Measurements from ENCODE around the gene TMEM267.
"Not testable (repeated sequence)": the region's sequence is repeated elsewhere in the genome, so short reads cannot be mapped to it uniquely, and the experiment has no call there.

Gene TMEM267

GRCh38 chr5:43412644-43413043 is 71.0 kb downstream of the TMEM267 start:
- DNase-seq (ENCODE audit: low spot score): no peak
- TF ChIP-seq, protein P1, sequence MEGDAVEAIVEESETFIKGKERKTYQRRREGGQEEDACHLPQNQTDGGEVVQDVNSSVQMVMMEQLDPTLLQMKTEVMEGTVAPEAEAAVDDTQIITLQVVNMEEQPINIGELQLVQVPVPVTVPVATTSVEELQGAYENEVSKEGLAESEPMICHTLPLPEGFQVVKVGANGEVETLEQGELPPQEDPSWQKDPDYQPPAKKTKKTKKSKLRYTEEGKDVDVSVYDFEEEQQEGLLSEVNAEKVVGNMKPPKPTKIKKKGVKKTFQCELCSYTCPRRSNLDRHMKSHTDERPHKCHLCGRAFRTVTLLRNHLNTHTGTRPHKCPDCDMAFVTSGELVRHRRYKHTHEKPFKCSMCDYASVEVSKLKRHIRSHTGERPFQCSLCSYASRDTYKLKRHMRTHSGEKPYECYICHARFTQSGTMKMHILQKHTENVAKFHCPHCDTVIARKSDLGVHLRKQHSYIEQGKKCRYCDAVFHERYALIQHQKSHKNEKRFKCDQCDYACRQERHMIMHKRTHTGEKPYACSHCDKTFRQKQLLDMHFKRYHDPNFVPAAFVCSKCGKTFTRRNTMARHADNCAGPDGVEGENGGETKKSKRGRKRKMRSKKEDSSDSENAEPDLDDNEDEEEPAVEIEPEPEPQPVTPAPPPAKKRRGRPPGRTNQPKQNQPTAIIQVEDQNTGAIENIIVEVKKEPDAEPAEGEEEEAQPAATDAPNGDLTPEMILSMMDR (IDR thresholded peaks at IDR 0.05; ENCODE audit: extremely low read depth, missing control alignments): no peak

DNA sequence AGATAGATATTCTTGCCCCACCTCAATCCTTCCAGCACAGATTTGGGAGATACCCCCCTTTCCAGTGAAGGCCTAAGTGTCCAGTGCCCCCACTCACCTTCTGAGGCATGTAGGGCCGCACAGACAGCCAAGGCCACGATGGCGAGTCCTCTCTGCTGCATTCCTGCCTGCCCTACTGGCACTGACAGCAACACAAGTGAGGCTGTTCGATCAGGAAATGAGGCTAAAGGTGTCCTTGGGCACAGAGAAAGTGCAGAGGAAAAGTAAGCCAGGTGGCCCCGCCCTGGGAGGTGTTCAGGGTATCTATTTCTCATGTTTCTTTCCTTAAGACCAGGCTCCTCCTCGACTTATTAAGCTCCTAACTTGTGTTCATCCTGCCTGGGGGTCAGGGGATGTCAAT is 71.5 kb downstream of the TMEM267 start, which contains the start of gene CCL28:
CCL28 (minus strand) TSS at position 236 of the 400 bp plus-strand sequence; CDS start at position 161, 75 bp downstream.
- no peak for DNase-seq (ENCODE audit: low spot score)
- TF ChIP-seq, protein P1 (IDR thresholded peaks at IDR 0.05; ENCODE audit: extremely low read depth, missing control alignments): no peak

DNA sequence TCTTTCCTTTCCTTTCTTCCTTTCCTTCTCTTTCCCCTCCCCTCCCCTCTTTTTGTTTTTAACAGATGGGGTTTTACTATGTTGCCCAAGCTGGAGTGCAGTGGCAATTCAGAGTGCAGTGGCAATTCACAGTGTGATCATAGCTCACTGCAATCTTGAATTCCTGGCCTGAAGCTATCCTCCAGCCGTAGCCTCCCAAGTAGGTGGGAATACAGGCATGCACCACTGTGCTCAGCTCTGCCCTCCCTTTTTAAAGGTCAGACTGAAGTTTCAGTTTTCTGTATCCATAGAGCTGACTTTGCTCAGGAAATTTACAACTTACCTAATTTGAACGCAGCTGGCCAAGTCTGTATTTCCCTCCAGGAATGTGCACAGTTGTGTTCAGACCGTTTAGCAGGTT is 72.2 kb downstream of the TMEM267 start:
- no peak for DNase-seq (ENCODE audit: low spot score)

DNA sequence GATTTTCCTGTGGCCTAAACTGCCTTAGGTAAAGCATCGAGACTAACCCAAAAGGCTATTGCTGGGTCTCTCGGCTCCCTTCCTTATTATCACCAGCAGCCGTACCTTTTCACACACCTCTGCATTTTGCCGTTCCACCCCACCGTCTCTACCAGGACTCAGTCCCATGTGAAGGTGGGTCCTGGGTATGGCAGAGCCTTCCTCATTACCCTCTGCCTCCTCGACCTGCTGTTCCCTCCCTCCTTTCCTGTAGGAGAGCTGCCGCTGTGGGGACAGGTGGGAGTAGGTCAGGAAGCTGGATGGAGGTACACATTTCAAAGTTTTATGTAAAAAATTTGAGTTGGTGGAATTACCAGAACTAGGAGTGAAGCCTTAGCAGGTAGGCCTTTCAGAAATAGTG is 73.3 kb downstream of the TMEM267 start:
- TF ChIP-seq, protein P1 (IDR thresholded peaks at IDR 0.05; ENCODE audit: extremely low read depth, missing control alignments): no peak

More for the DNA sequence above, 72.2 kb downstream of the TMEM267 start:
- TF ChIP-seq, protein P1 (IDR thresholded peaks at IDR 0.05; ENCODE audit: extremely low read depth, missing control alignments): no peak

GRCh38 chr5:43409809-43410271 is 73.8 kb downstream of the TMEM267 start:
- no peak for DNase-seq (ENCODE audit: low spot score)
- TF ChIP-seq, protein P1 (IDR thresholded peaks at IDR 0.05; ENCODE audit: extremely low read depth, missing control alignments): no peak

More for the DNA sequence above, 73.3 kb downstream of the TMEM267 start:
- DNase-seq (ENCODE audit: low spot score): no peak

DNA sequence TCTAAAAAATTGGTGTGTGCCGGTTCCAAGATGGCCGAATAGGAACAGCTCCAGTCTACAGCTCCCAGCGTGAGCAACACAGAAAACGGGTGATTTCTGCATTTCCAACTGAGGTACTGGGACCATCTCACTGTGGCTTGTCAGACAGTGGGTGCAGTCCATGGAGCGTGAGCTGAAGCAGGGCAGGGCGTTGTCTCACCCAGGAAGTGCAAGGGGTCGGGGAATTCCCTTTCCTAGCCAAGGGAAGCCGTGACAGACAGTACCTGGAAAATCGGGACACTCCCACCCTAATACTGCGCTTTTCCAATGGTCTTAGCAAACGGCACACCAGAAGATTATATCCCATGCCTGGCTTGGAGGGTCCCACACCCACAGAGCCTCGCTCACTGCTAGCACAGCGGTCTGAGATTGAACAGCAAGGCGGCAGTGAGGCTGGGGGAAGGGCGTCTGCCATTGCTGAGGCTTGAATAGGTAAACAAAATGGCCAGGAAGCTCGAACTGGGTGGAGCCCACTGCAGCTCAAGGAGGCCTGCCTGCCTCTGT is 81.1 kb downstream of the TMEM267 start:
- not testable (repeated sequence) for DNase-seq (ENCODE audit: low spot score)

GRCh38 chr5:43401827-43402226 is 81.8 kb downstream of the TMEM267 start:
- TF ChIP-seq, protein P1 (IDR thresholded peaks at IDR 0.05; ENCODE audit: extremely low read depth, missing control alignments): no peak
- DNase-seq (ENCODE audit: low spot score): no peak

GRCh38 chr5:43400082-43400481 is 83.6 kb downstream of the TMEM267 start:
- DNase-seq (ENCODE audit: low spot score): no peak
- TF ChIP-seq, protein P1 (IDR thresholded peaks at IDR 0.05; ENCODE audit: extremely low read depth, missing control alignments): no peak

Data from GM20000 (cell line).